PC-9 (cell line): ENCODE data around the gene FOXB2. TPM values are rescaled to one million over a fixed set of nuclear protein-coding genes. Genes with fewer than 3 reads are reported as not detected.

Source experiments
- BruUV-seq: library from RNA; stranded (reverse); fragments of 400-500 nt; replicated peaks from 2 replicates; lab custom pipeline; 2021; lab: Mats Ljungman, UMichigan
- CTCF ChIA-PET: fragments of 300-600 bp; sonication (Branson Sonifier 250); formaldehyde crosslinking; loops from one replicate; lab custom pipeline; 2022; ENCODE audit warnings: antibody characterized with exemption; lab: Charles Lee
- POLR2A ChIA-PET: fragments of 300-600 bp; sonication (Branson Sonifier 250); formaldehyde crosslinking; loops from one replicate; lab custom pipeline; 2022; ENCODE audit warnings: antibody characterized with exemption; ENCODE audit not compliant: unreplicated experiment; lab: Charles Lee
- DNase-seq, 2 experiments: peaks; one replicate each; pipeline versions ENCODE4 v3.0.0 to v3.0.0-alpha.2; 2015 to 2022; ENCODE audit warnings: mixed read lengths in 1 of 2
- H2AFZ ChIP-seq: fragments of 200-600 bp; sonication (generic); 2 replicates; pipeline ENCODE4 v1.8.1; 2017; ENCODE audit warnings: antibody characterized with exemption
- H3F3A ChIP-seq: fragments of 200-600 bp; sonication (generic); 2 replicates; pipeline ENCODE4 v1.8.1; 2017; ENCODE audit warnings: antibody characterized with exemption, mild to moderate bottlenecking, low read depth; ENCODE audit not compliant: insufficient read depth
- H3K27ac ChIP-seq: fragments of 200-600 bp; sonication (generic); 2 replicates; pipeline ENCODE4 v1.6.1; 2016; ENCODE audit warnings: mixed run types
- H3K27me3 ChIP-seq: fragments of 200-600 bp; sonication (generic); 2 replicates; pipeline ENCODE4 v1.6.1; 2016; ENCODE audit warnings: low read depth, mixed run types; ENCODE audit not compliant: insufficient read depth
- H3K36me3 ChIP-seq: fragments of 200-600 bp; sonication (generic); 2 replicates; pipeline ENCODE4 v1.6.1; 2016; ENCODE audit warnings: low read depth, mixed run types
- H3K4me1 ChIP-seq: fragments of 200-600 bp; sonication (generic); replicated peaks from 2 replicates; pipeline ENCODE4 v1.6.1; 2016; ENCODE audit warnings: mixed run types; ENCODE audit not compliant: insufficient read depth
- H3K4me2 ChIP-seq: fragments of 200-600 bp; sonication (generic); 2 replicates; pipeline ENCODE4 v1.6.1; 2017; ENCODE audit warnings: mixed run types
- H3K4me3 ChIP-seq: fragments of 200-600 bp; sonication (generic); 2 replicates; pipeline ENCODE4 v1.6.1; 2016; ENCODE audit warnings: mixed run types
- H3K79me2 ChIP-seq: fragments of 200-600 bp; sonication (generic); 2 replicates; pipeline ENCODE4 v1.6.1; 2017; ENCODE audit warnings: low read depth, mixed run types
- H3K9me2 ChIP-seq: fragments of 200-600 bp; sonication (generic); 2 replicates; pipeline ENCODE4 v1.8.1; 2017; ENCODE audit warnings: mild to moderate bottlenecking; ENCODE audit not compliant: insufficient read depth
- H3K9me3 ChIP-seq: fragments of 200-600 bp; sonication (generic); 2 replicates; pipeline ENCODE4 v1.8.1; 2016; ENCODE audit warnings: low read depth; ENCODE audit not compliant: insufficient read depth
- H4K20me1 ChIP-seq: fragments of 200-600 bp; sonication (generic); 2 replicates; pipeline ENCODE4 v1.8.1; 2017; ENCODE audit not compliant: insufficient read depth
- EZH2 ChIP-seq: fragments of 200-600 bp; sonication (generic); IDR thresholded peaks from 2 replicates; pipeline ENCODE4 v1.8.0; 2017; ENCODE audit warnings: antibody characterized with exemption, low read depth
- intact Hi-C: fragments of 100-400 bp; cut with micrococcal nuclease; formaldehyde crosslinking; loops from one replicate; pipeline ENCODE4 v1.10.0; 2022; ENCODE audit not compliant: unreplicated experiment
- total RNA-seq: library from RNA; stranded (reverse); gene quantifications from 2 replicates; pipeline ENCODE4 v1.2.3, GENCODE V29; 2021
- TF ChIP-seq, protein P1 (sequence below): fragments of 200-600 bp; sonication (generic); conservative IDR thresholded peaks from 2 replicates; pipeline ENCODE4 v1.6.1; 2017; ENCODE audit warnings: mixed run types, antibody characterized with exemption, mild to moderate bottlenecking, moderate library complexity

The FOXB2 gene
- total RNA-seq, 1 experiment from 2014 or later: not detected

DNA sequence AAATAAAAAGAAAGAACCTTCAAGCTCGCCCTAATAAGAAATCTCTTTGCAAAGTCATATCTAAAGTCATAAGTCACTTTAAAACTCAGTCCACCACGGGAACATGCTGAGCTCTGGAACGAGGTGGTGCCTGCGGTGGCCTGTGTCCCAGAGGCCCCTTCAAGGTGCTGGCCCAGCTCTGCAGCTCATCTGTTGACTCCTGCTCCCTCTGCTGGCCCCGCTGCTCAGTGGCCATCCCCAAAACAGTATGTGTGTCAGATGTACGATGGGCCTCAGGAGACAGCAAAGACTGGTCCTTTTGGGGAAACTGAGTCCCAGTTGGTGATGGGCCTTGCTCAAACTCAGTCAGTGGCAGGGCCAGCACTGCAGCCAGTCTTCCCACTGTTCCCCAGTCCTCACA lies 22.8 kb upstream of the FOXB2 start:
- Histone ChIP-seq H3K9me3 (no peaks in the 10 kb centered on the region), H3K27ac (no peak overlapping the region), H3K4me1 (no peaks in the 10 kb centered on the region), H3K4me3 (no peak overlapping the region), H3K4me2 (no peak overlapping the region), H3K9me2 (no peaks in the 10 kb centered on the region), H3K79me2 (no peaks in the 10 kb centered on the region), H3K36me3 (no peaks in the 10 kb centered on the region), H3F3A (no peaks in the 10 kb centered on the region), H2AFZ (no peak overlapping the region), H3K27me3 (peaks cover 26% of the 10 kb centered on the region; the same call in 1 of the 2 replicates), H4K20me1 (no peaks in the 10 kb centered on the region)
- intact Hi-C loops: loop anchor here (2.0 kb wide), 1 partner anchor 154 kb away; no protein-coding TSS in a partner anchor
- DNase-seq: no peak
- CTCF ChIA-PET: no interaction called here
- POLR2A ChIA-PET: no interaction called here
- no TSS peak for BruUV-seq
- no peak for TF ChIP-seq EZH2
- TF ChIP-seq, protein P1, sequence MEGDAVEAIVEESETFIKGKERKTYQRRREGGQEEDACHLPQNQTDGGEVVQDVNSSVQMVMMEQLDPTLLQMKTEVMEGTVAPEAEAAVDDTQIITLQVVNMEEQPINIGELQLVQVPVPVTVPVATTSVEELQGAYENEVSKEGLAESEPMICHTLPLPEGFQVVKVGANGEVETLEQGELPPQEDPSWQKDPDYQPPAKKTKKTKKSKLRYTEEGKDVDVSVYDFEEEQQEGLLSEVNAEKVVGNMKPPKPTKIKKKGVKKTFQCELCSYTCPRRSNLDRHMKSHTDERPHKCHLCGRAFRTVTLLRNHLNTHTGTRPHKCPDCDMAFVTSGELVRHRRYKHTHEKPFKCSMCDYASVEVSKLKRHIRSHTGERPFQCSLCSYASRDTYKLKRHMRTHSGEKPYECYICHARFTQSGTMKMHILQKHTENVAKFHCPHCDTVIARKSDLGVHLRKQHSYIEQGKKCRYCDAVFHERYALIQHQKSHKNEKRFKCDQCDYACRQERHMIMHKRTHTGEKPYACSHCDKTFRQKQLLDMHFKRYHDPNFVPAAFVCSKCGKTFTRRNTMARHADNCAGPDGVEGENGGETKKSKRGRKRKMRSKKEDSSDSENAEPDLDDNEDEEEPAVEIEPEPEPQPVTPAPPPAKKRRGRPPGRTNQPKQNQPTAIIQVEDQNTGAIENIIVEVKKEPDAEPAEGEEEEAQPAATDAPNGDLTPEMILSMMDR: peak; percentile 51; the same call in 1 of the 2 replicates

DNA sequence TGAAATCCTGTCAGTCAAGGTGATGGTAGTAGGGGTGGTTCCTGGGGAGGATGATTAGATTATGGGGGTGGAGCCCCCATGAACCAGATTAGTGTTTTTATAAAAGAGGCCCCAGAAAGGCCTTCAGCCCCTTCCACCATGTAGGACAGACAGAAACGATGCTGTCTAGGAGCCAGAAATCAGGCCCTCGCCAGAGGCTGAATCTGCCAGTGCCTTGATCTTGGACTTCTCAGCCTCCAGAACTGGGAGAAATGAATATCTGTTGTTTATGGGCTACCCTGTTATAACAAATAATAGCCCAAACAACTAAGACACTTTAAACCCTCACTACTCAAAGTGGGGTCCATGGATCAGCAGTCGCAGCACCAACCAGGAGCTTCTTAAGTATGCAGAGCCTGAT lies 20.2 kb upstream of the FOXB2 start:
- no peaks in the 10 kb centered on the region for H3K9me2 ChIP-seq
- no peaks in the 10 kb centered on the region for H3K79me2 ChIP-seq
- ChIA-PET CTCF (no interaction called here), POLR2A (no interaction called here)
- TF ChIP-seq EZH2: no peak
- TF ChIP-seq, protein P1: no peak
- H3K27me3 ChIP-seq: peaks cover 10% of the 10 kb centered on the region
- H3K9me3 ChIP-seq: no peaks in the 10 kb centered on the region
- no peak overlapping the region for H2AFZ ChIP-seq
- H3K36me3 ChIP-seq: no peaks in the 10 kb centered on the region
- intact Hi-C loops: no loop called here
- no peak overlapping the region for H3K4me3 ChIP-seq
- DNase-seq: no peak
- no peaks in the 10 kb centered on the region for H3F3A ChIP-seq
- H3K4me2 ChIP-seq: no peak overlapping the region
- no peaks in the 10 kb centered on the region for H4K20me1 ChIP-seq
- H3K4me1 ChIP-seq: no peaks in the 10 kb centered on the region
- no peak overlapping the region for H3K27ac ChIP-seq
- no TSS peak for BruUV-seq

DNA sequence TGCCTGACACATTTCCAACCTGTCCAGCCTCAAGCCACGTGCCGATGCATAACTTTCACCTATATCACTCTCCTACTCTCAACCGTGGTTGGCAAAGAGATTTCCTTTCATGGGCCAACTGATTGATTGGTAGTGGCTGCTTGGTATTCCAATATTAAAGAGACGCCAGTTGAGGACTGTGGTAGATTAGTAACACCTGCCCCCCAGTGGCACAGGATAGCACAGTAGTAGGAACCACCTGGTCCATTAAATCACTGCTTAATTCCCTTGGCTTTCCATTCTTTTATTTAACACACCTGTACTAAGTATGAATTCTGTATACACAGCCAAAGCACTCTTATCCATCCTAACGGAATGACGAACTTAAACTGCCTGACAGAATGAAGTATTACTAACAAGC lies 19.1 kb upstream of the FOXB2 start:
- no peak for DNase-seq
- Histone ChIP-seq H3K9me3 (no peaks in the 10 kb centered on the region), H3K36me3 (no peaks in the 10 kb centered on the region), H3F3A (no peaks in the 10 kb centered on the region), H3K4me2 (no peak overlapping the region), H3K9me2 (no peaks in the 10 kb centered on the region), H2AFZ (no peak overlapping the region), H3K27ac (no peak overlapping the region), H3K4me1 (no peaks in the 10 kb centered on the region), H3K27me3 (peaks cover 13% of the 10 kb centered on the region), H3K79me2 (no peaks in the 10 kb centered on the region), H4K20me1 (no peaks in the 10 kb centered on the region), H3K4me3 (no peak overlapping the region)
- TF ChIP-seq, protein P1: no peak
- TF ChIP-seq EZH2: no peak
- no TSS peak for BruUV-seq
- intact Hi-C loops: no loop called here
- CTCF ChIA-PET: no interaction called here
- POLR2A ChIA-PET: no interaction called here
